ENCODE data around the gene MPPED1.

GRCh38 chr22:43476751-43477725 lies 65.2 kb downstream of the MPPED1 start:
- TF ChIP-seq POLR2AphosphoS5 (IDR thresholded peaks at IDR 0.05) (no peak), POLR2A (IDR thresholded peaks at IDR 0.05) (no peak)
- TF ChIP-seq, protein P1, sequence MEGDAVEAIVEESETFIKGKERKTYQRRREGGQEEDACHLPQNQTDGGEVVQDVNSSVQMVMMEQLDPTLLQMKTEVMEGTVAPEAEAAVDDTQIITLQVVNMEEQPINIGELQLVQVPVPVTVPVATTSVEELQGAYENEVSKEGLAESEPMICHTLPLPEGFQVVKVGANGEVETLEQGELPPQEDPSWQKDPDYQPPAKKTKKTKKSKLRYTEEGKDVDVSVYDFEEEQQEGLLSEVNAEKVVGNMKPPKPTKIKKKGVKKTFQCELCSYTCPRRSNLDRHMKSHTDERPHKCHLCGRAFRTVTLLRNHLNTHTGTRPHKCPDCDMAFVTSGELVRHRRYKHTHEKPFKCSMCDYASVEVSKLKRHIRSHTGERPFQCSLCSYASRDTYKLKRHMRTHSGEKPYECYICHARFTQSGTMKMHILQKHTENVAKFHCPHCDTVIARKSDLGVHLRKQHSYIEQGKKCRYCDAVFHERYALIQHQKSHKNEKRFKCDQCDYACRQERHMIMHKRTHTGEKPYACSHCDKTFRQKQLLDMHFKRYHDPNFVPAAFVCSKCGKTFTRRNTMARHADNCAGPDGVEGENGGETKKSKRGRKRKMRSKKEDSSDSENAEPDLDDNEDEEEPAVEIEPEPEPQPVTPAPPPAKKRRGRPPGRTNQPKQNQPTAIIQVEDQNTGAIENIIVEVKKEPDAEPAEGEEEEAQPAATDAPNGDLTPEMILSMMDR (IDR thresholded peaks at IDR 0.05): no peak

Data from suprapubic skin (tissue), 4 donors.